T-helper 1 cell treated with Interleukin-12 subunit alpha and Interleukin-12 subunit beta and Interleukin-4 antibody, amounts not matched to agents 30 μg/mL and 1 μg/mL, for 36 hours (primary cell): ENCODE measurements around the gene KIFC1.

ENCODE experiments used
- H3K27ac Mint-ChIP-seq: one replicate; pipeline ENCODE4 v1.8.0; 2021; ENCODE audit warnings: mild to moderate bottlenecking, mixed read lengths
- H3K27me3 Mint-ChIP-seq: one replicate; pipeline ENCODE4 v1.8.0; 2021; ENCODE audit warnings: low read depth, mixed read lengths
- H3K36me3 Mint-ChIP-seq: one replicate; pipeline ENCODE4 v1.8.0; 2021; ENCODE audit warnings: low read depth, mixed read lengths
- H3K4me1 Mint-ChIP-seq: one replicate; pipeline ENCODE4 v1.8.0; 2021; ENCODE audit warnings: low read depth, mixed read lengths
- H3K4me3 Mint-ChIP-seq: one replicate; pipeline ENCODE4 v1.8.0; 2021; ENCODE audit warnings: mild to moderate bottlenecking, moderate library complexity, mixed read lengths
- H3K9me3 Mint-ChIP-seq: one replicate; pipeline ENCODE4 v1.8.0; 2021; ENCODE audit warnings: mixed read lengths

The KIFC1 gene

DNA sequence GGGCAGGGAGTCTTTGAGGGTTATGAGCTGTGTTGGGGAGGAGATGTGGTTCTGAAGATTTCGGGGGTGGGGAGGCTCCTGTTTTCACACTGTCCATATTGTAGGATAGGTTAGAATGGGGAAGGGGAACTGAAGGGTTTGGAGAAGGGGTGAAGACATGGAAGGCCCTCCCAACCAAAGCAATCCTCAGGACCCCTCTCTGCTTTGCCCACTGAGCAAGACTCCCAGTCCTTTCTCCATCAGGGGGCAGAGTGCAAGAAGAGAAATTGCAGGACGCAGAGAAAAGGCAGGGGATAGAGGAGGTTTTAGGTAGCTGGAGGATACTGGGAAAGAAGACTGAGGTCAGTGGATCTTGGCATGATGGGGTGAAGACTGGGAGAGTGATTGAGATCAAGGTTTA is 32.2 kb downstream of the KIFC1 start:
- peaks cover 61% of the 10 kb centered on the region for H3K4me1 Mint-ChIP-seq
- no peaks in the 10 kb centered on the region for H3K27me3 Mint-ChIP-seq
- H3K36me3 Mint-ChIP-seq = peaks cover 15% of the 10 kb centered on the region
- H3K4me3 Mint-ChIP-seq = peak overlapping the region; percentile 94
- peak overlapping the region; percentile 95 for H3K27ac Mint-ChIP-seq
- no peaks in the 10 kb centered on the region for H3K9me3 Mint-ChIP-seq

DNA sequence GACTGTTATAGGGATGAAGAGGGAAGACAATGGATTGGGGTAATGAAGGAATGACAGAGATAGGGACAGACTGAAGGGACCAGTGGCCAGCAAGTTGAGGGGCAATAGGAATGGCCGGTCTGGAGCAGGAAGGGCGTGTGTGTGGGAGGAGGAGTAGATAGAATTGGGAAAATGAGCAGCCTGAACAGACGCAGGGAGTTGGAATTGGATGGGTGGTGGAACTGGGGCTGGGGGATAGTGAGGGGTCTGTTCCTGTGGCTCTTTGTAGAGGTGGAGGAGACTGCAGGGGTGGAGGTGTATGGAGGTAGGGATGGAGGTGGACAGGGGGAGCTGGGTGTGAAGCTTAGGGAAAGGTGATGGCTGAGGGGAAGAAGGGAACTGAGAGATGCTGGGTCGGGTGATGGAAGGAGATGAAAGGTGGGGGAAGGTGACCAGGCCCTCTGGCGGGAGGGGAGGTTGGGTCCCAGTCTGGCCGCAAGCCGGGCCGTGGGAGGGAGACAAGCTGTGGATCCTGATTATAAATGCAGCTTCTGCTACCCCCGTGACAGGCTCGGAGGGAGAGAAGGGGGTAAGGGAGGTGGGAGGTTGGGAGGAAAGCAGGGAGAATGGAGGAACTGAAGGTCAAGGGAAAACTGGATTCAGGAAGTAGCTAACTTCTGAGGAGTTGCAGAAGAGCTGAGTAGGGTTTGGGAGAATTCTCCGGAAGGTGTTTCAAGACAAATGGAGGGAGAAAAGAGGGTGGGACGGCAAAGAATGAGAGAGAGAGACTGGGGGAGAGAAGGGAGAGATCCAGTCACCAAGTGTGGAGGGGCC is 33.4 kb downstream of the KIFC1 start:
- peaks cover 15% of the 10 kb centered on the region for H3K36me3 Mint-ChIP-seq
- H3K9me3 Mint-ChIP-seq = no peaks in the 10 kb centered on the region
- peak overlapping the region; percentile 95 for H3K27ac Mint-ChIP-seq
- H3K4me3 Mint-ChIP-seq = peak overlapping the region; percentile 94
- no peaks in the 10 kb centered on the region for H3K27me3 Mint-ChIP-seq
- H3K4me1 Mint-ChIP-seq = peaks cover 63% of the 10 kb centered on the region

DNA sequence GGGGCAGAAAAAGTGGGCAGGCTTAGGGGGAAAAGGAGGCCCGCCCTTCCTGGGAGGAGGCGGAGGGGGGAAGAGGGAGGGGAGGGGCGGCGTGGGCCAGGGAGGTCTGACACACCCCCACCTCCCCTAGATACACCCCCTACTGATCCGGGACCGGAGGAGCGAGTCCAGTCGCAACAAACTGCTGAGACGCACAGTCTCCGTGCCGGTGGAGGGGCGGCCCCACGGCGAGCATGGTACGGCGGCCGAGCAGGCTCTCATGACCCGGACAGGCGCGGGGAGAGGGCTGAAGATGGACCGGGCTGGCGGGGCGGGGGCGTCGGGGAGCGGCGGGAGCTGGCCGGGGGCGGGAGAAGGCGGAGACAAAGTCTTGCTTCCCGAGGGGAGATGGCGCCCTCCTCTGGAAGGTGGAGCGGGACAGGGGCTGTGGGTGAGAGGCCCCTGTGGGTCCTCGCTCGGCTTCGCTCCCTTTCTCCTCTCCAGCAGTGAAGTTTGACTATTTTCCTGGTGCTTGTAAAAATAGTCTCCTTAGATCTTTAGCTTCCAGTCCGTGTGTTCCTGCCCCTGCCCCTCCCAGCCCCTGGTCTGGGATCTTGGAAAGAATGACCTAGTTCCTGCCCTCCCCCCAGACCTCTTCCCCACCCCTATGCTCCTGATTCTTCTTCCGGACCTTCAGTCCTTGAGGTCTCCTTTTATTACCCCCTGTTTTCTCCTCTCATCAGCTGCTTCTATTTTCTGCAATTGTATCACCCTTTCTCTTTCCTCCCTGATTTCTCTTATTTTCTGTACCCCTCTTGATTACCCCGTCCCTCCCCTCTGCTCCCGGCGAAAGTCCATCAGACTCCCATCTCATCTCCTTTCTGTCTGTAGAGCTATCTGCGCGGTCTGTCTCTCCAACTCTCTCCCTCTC is 34.3 kb downstream of the KIFC1 start:
- Mint-ChIP-seq H3K9me3 (no peaks in the 10 kb centered on the region), H3K4me3 (peak overlapping the region; percentile 94), H3K27me3 (no peaks in the 10 kb centered on the region), H3K27ac (peak overlapping the region; percentile 95), H3K36me3 (peaks cover 15% of the 10 kb centered on the region), H3K4me1 (peaks cover 71% of the 10 kb centered on the region)

DNA sequence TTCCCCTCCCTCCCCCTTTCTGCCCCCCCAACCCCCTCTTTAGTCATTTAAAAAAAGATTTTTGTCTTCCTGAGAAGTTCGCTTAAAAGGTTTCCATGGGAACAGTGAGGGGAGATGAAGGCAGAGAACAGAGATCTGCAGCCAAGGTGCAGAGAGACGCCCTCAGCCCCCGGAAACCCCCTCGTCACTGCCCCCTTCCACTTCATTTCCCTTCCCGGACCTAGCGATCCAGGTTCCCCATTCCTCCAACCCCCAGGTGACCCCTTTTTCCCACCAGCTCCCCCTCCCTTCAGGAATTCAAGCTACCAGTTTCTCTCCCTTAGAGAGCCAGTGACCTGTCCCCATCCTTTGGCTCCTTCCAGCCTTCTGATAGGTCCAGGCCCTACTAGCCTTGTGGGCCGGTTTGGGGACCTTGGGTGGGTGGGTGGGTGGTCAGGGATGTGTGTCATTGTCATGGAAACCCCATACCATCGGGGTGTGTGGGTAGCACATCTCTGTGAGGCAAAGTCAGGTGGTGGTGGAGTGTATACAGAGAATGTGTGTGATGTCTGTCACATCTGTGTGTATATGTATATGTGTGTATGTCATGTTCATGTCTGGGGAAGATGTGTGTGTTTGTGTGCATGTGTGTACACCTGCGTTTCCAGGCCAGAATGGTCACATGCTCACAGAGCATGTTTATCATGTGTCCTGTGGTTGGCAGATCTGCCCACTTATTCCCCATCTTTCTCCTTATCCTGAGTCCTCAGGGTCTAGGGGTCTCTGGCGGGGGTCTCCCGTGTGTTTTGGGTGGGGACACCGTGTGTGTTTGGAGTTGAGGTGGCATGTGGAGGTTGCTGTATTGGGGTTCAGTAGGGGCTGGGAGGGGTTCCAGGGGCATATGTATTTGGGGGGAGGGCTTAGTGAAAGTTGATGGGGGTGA is 35.2 kb downstream of the KIFC1 start:
- Mint-ChIP-seq H3K27ac (peak overlapping the region; percentile 95), H3K4me3 (peak overlapping the region; percentile 94), H3K27me3 (no peaks in the 10 kb centered on the region), H3K4me1 (peaks cover 66% of the 10 kb centered on the region), H3K9me3 (no peaks in the 10 kb centered on the region), H3K36me3 (peaks cover 15% of the 10 kb centered on the region)

DNA sequence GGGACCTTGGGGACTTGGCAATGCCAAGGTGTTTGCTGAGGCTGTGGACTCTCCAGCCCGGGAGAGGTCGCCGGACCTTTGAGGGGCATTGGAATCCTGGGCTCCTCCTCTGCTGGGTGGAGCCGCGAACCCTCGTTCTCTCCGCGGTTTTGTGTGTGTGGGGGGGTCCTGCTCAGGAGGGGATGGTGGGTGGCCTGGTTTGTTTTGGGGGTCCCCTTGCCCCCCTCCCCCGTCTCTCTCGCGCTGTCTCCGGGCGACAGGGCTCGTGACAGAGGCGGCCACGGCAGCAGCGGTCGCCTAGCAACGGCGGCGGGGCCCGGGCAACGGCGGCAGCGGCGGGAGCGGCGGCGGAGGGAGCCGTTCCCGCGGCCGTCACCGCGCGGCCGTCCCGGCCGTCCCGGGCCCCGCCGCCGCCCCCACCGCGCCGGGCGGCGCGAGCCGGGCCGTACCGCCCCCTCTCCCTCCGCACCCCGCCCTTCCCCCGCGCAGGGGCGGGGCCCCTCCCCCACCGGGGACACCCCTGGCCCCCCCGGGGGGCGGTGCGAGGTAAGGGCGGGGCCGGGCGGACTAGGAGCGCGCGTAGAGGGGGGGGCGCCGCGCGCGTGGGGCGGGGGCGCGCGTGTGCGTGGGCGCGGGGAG is 36.1 kb downstream of the KIFC1 start:
- Mint-ChIP-seq H3K36me3 (peaks cover 16% of the 10 kb centered on the region), H3K27me3 (no peaks in the 10 kb centered on the region), H3K9me3 (no peaks in the 10 kb centered on the region), H3K4me1 (peaks cover 70% of the 10 kb centered on the region), H3K4me3 (peak overlapping the region; percentile 94), H3K27ac (peak overlapping the region; percentile 95)

DNA sequence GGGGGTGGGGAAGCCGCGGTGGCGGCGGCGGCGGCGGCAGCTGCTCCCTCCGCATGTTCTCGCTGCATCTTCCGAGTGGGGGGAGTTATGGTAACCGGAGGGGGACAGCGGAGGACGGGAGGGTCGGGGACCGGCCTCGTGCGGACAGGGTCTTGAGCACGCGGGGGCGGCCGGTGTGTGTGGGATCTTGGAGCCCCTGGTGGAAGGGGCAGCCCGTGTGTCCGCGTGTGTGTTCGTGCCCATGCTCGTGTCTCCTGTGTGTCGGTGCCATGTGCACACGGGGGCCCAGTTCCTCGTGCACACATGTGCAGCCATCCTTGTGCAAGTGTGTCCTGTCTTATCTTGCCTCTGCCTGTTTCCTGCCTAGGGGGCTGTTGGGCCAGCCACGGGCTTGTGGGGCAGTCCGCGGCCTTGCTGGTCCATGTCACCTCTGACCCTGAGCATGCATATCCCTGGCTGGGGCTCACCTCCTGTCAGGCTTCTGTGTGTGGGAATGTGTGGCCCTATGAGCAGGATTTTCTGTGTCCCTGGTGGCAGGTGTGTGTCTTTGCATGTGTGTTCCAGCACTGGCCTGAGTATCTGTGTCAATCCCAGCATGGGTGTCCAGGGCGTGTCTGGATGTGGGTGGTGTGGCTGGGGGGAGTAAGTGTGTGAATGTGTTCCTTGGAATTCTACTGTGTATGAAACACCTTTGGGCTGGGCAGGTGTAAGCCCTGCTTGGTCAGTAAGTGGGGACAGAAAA is 36.8 kb downstream of the KIFC1 start:
- Mint-ChIP-seq H3K36me3 (peaks cover 16% of the 10 kb centered on the region), H3K27ac (peak overlapping the region; percentile 46), H3K27me3 (no peaks in the 10 kb centered on the region), H3K4me3 (peak overlapping the region; percentile 82), H3K9me3 (no peaks in the 10 kb centered on the region), H3K4me1 (peaks cover 71% of the 10 kb centered on the region)

DNA sequence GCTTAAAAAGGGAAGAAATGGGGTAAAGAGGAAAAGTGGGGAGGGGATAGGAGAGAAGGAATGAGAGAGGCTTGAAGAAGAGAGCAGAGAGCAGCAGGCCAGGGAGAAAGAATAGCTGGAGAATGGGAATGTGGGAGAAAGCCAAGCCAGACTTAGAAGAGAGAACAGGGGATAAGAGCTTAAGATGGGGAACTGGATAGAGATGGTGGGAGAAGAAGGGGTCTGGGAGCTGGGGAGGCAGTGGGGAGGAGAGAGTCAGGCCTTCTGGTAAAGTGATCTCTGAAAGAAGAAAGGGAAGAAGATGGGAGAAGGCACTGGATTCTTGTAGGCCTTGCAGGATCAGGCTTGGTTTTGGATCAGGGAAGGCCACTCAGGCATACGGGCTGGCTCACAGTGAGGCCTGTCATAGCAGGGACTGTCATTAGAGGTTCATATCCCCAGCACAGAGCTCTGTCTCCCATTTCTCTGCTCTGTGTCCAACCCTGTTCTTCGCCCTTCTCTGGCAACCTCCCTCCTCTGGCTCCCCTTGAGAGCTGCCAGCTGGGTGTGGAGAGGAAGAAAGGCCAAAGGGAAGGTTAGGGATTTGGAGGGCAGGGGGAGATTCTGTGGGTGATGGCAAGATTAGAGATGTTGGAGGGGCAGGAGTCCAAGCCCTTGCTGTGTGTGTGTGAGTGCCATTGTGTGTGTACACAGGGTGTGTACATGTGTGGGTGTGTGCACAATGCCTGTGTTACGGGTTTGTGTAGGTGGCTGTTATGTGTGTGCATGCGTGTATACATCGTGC is 37.5 kb downstream of the KIFC1 start:
- peaks cover 10% of the 10 kb centered on the region for H3K36me3 Mint-ChIP-seq
- no peaks in the 10 kb centered on the region for H3K27me3 Mint-ChIP-seq
- H3K27ac Mint-ChIP-seq = peak overlapping the region; percentile 46
- peak overlapping the region; percentile 82 for H3K4me3 Mint-ChIP-seq
- no peaks in the 10 kb centered on the region for H3K9me3 Mint-ChIP-seq
- peaks cover 63% of the 10 kb centered on the region for H3K4me1 Mint-ChIP-seq

DNA sequence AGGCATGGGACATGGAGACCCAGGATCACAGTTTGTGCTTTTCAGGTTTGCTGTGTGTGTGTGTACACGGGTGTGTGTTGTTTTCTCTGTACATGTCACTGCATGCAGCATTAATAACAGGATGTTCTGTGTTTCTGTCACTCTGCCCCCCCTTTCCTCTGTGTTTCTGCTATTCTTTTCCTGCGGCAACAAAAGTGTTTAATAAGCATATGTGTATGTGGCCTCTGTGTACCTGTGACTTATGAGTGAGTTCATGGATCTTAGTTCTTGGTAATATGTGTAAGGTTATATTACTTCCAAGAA is 38.1 kb downstream of the KIFC1 start:
- Mint-ChIP-seq H3K36me3 (peaks cover 6% of the 10 kb centered on the region), H3K27ac (peak overlapping the region; percentile 46), H3K4me1 (peaks cover 58% of the 10 kb centered on the region), H3K27me3 (no peaks in the 10 kb centered on the region), H3K4me3 (peak overlapping the region; percentile 82), H3K9me3 (no peaks in the 10 kb centered on the region)

DNA sequence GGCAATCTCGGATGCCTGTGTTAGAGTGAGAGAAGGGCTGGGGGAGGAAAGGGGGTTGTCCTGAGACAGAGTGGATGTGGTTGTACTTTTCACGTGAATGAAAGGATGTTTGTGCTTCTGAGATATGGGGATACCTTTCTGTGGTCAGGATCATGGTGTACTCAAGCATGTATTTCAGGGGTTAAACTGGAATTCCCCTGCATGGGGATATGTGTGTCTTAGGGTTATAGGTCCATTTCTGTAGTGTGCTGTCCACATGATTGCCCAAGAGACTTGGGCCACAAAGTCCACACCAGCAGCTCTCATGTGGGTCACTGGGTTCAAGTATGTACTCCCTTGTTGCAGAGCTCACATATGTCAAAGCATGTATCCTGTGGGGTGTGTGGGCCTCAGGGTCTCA is 38.7 kb downstream of the KIFC1 start:
- Mint-ChIP-seq H3K4me1 (peaks cover 51% of the 10 kb centered on the region), H3K36me3 (peaks cover 8% of the 10 kb centered on the region), H3K27me3 (no peaks in the 10 kb centered on the region), H3K27ac (peak overlapping the region; percentile 46), H3K4me3 (peak overlapping the region; percentile 82), H3K9me3 (no peaks in the 10 kb centered on the region)

DNA sequence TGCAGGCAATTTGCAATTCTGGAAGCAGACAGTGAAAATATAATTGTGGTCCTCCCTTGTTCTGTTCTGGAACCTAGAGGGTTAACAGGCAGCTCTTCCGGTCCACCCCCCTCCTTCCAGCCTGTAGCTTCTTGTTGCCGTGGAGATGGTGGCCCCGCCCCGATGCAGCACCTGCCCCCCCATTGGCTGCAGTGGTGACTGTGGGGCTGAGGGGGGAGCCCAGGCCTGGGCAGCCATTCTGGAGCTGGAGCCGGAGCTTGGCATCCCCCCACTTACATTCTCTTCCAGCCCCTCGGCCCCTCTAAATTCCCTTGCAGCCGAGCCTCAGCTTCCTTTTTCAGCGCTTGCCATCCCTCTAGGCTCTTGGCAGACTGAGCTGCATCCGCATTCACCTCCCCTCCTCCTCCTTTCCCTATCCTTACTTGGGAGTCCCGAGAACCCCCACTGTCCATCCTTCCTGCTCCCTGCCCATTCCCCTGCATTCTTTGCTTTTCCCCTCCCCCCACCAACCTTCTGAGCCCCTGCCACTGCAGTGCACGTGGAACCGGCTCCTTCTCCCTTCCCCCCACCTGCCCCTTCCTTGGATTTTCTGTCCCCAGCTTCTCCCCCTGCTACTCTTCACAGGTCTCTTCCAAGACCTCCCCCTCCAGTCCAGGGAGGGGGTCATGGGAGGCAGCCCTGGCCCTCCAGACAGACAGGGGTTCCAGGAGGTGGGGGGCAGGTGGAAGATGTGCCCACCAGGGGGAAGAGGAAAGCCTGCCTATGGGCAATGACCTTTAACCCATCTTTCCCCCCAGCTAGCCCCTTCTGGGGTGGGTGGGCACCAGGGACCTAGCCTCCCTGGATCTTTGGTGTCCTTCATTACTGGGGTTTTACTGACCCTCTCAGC is 39.6 kb downstream of the KIFC1 start:
- Mint-ChIP-seq H3K4me3 (peak overlapping the region; percentile 82), H3K4me1 (peaks cover 49% of the 10 kb centered on the region), H3K27ac (peak overlapping the region; percentile 46), H3K36me3 (peaks cover 13% of the 10 kb centered on the region), H3K9me3 (no peaks in the 10 kb centered on the region), H3K27me3 (no peaks in the 10 kb centered on the region)

DNA sequence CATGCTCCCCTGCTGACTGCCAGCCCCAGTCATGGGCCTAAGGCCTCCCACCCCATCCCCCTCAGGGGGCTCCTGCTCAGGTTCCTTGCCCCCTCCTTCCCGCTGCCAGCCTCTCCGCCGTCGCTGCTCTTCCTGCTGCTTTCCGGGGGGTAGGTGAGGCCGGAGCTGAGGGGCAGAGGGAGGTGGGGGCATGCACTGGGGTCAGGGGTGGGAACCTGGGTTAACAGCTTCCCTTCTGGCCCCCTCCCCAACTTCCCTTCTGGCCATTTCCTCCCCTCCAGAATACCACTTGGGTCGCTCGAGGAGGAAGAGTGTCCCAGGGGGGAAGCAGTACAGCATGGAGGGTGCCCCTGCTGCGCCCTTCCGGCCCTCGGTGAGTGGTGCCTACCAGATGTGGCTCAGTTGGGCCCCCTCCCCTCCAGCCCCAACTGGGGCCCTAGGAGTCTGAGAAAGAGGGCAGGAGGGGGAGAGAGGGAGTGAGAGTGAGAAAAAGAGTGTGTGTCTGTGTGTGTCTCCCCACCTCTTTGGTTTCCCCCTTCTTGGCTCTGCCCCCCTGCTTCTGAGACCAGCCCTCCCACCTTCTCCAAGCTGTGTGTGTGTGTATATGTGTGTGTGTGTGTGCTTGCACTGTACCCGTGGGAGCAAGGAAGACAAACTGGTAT is 40.4 kb downstream of the KIFC1 start:
- Mint-ChIP-seq H3K4me3 (no peak overlapping the region), H3K27me3 (no peaks in the 10 kb centered on the region), H3K9me3 (no peaks in the 10 kb centered on the region), H3K27ac (no peak overlapping the region), H3K4me1 (peaks cover 46% of the 10 kb centered on the region), H3K36me3 (peaks cover 15% of the 10 kb centered on the region)

DNA sequence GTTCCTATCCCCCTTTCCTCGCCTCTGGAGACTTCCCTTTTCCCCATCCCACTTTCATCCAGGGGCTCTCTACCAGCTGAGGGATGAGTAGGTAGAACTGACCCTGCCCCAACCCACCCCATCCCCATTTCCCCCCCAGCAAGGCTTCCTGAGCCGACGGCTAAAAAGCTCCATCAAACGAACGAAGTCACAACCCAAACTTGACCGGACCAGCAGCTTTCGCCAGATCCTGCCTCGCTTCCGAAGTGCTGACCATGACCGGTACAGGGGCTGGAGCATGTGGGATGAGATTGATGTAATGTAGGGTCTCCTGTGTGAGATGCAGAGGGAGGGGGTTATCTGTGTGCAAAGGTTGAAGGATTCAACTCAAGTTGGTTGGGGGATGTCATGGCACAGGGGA is 40.9 kb downstream of the KIFC1 start:
- Mint-ChIP-seq H3K36me3 (peaks cover 19% of the 10 kb centered on the region), H3K27ac (no peak overlapping the region), H3K4me3 (no peak overlapping the region), H3K9me3 (no peaks in the 10 kb centered on the region), H3K4me1 (peaks cover 41% of the 10 kb centered on the region), H3K27me3 (no peaks in the 10 kb centered on the region)
